Hematopoietic multipotent progenitor cell treated with erythropoietin and hydrocortisone succinate and interleukin-3 and kit ligand, for 15 days (in vitro differentiated cells): ENCODE data around the gene ABTB1.
"Not testable (repeated sequence)": the region's sequence is repeated elsewhere in the genome, so short reads cannot be mapped to it uniquely, and the experiment has no call there.

Experiments used
- DNase-seq: peaks from one replicate; pipeline ENCODE4 v3.0.0-alpha.2; 2015; ENCODE audit warnings: low spot score

Gene ABTB1

GRCh38 chr3:127688416-127689265 is 15.9 kb downstream of the ABTB1 start:
- no peak for DNase-seq

- no peak for DNase-seq
Observed at GRCh38 chr3:127689266-127689860, 16.6 kb downstream of the ABTB1 start.

- DNase-seq, result no peak
Observed at GRCh38 chr3:127690106-127690505, 17.4 kb downstream of the ABTB1 start.

- DNase-seq, result peak; percentile 56
Observed at GRCh38 chr3:127690823-127691452, 18.2 kb downstream of the ABTB1 start.

- DNase-seq, result no peak
Observed at GRCh38 chr3:127691489-127691888, 18.7 kb downstream of the ABTB1 start.

- no peak for DNase-seq
Observed at GRCh38 chr3:127691974-127692373, 19.2 kb downstream of the ABTB1 start.

- no peak for DNase-seq
Observed at GRCh38 chr3:127692501-127693335, 20.0 kb downstream of the ABTB1 start.

GRCh38 chr3:127693336-127693843 is 20.6 kb downstream of the ABTB1 start:
- no peak for DNase-seq

GRCh38 chr3:127694467-127695215 is 21.9 kb downstream of the ABTB1 start:
- DNase-seq, result peak; percentile 64

GRCh38 chr3:127697551-127698240 is 24.9 kb downstream of the ABTB1 start:
- peak; percentile 86 for DNase-seq

GRCh38 chr3:127698286-127698685 is 25.5 kb downstream of the ABTB1 start:
- DNase-seq, result no peak

GRCh38 chr3:127698691-127699415 is 26.1 kb downstream of the ABTB1 start:
- no peak for DNase-seq

GRCh38 chr3:127699416-127700300 is 26.9 kb downstream of the ABTB1 start:
- DNase-seq, result peak; percentile 39

- no peak for DNase-seq
Observed at GRCh38 chr3:127700406-127700805, 27.7 kb downstream of the ABTB1 start.

- peak; percentile 64 for DNase-seq
Observed at GRCh38 chr3:127701280-127701911, 28.6 kb downstream of the ABTB1 start.

GRCh38 chr3:127702151-127702578 is 29.4 kb downstream of the ABTB1 start:
- peak; percentile 93 for DNase-seq

GRCh38 chr3:127704840-127705239 is 32.1 kb downstream of the ABTB1 start:
- DNase-seq, result not testable (repeated sequence)

- DNase-seq, result no peak
Observed at GRCh38 chr3:127706312-127706711, 33.6 kb downstream of the ABTB1 start.
